SJCRH30 (cell line): ENCODE measurements around the gene ARHGAP4. TPM values are rescaled to one million over a fixed set of nuclear protein-coding genes. Genes with fewer than 3 reads are reported as not detected.

Experiments used
- DNase-seq, 2 experiments: peaks; one replicate each; pipeline ENCODE4 v3.0.0-alpha.2; 2015 to 2020
- H3K27ac ChIP-seq: fragments of 250-450 bp; sonication (Bioruptor Pico); 2 replicates; pipeline ENCODE4 v1.5.1; 2020; ENCODE audit warnings: mild to moderate bottlenecking, moderate library complexity
- H3K27me3 ChIP-seq: fragments of 250-450 bp; sonication (Bioruptor Pico); 2 replicates; pipeline ENCODE4 v1.5.1; 2020; ENCODE audit warnings: mild to moderate bottlenecking, moderate library complexity
- H3K36me3 ChIP-seq: fragments of 250-450 bp; sonication (Bioruptor Pico); 2 replicates; pipeline ENCODE4 v1.5.1; 2020; ENCODE audit warnings: mild to moderate bottlenecking, moderate library complexity
- H3K4me1 ChIP-seq: fragments of 250-450 bp; sonication (Bioruptor Pico); 2 replicates; pipeline ENCODE4 v1.5.1; 2020; ENCODE audit warnings: mild to moderate bottlenecking, moderate library complexity
- H3K4me3 ChIP-seq: fragments of 250-450 bp; sonication (Bioruptor Pico); 2 replicates; pipeline ENCODE4 v1.5.1; 2020; ENCODE audit warnings: mild to moderate bottlenecking, moderate library complexity
- H3K9me3 ChIP-seq: fragments of 250-450 bp; sonication (Bioruptor Pico); replicated peaks from 2 replicates; pipeline ENCODE4 v1.5.1; 2020; ENCODE audit warnings: mild to moderate bottlenecking, moderate library complexity
- total RNA-seq: library from RNA; depleted of rRNA; stranded (reverse); fragments of >200 nt; shearing (Covaris generic); gene quantifications from 2 replicates; pipeline ENCODE4 v1.2.3, GENCODE V29; 2014; rRNA removed

ARHGAP4 gene
- total RNA-seq: 7.7 and 8.2 TPM in 2 replicates

- peak within 1 kb of the TSS; percentile 93 for H3K27ac ChIP-seq
- H3K4me1 ChIP-seq: peaks cover 6% of the 10 kb centered on the region
- H3K4me3 ChIP-seq: peak within 1 kb of the TSS; percentile 78
- H3K27me3 ChIP-seq: no peaks in the 10 kb centered on the region
- no peak for DNase-seq
- H3K9me3 ChIP-seq: no peaks in the 10 kb centered on the region
- no peaks in the 10 kb centered on the region for H3K36me3 ChIP-seq
These were observed at the start of gene ARHGAP4 for GRCh38 chrX:153925739-153926551. TSS of gene ARHGAP4 (minus strand) at chrX:153926264. CDS start at chrX:153926202, 62 bp downstream.

GRCh38 chrX:153974726-153975286, 48.7 kb upstream of the ARHGAP4 start:
- Histone ChIP-seq H3K36me3 (no peaks in the 10 kb centered on the region), H3K27me3 (no peaks in the 10 kb centered on the region), H3K4me1 (no peaks in the 10 kb centered on the region), H3K9me3 (no peaks in the 10 kb centered on the region), H3K4me3 (no peak overlapping the region), H3K27ac (no peak overlapping the region)
- no peak for DNase-seq

- Histone ChIP-seq H3K27ac (no peak overlapping the region; the same call in 1 of the 2 replicates), H3K4me3 (no peak overlapping the region), H3K27me3 (no peaks in the 10 kb centered on the region)
These were observed 48.1 kb upstream of the ARHGAP4 start for GRCh38 chrX:153974003-153974725.

GRCh38 chrX:153973127-153974002, 47.3 kb upstream of the ARHGAP4 start:
- peaks cover 3% of the 10 kb centered on the region; the same call in 1 of the 2 replicates for H3K36me3 ChIP-seq

More at GRCh38 chrX:153974003-153974725, 48.1 kb upstream of the ARHGAP4 start:
- Histone ChIP-seq H3K4me1 (no peaks in the 10 kb centered on the region), H3K36me3 (no peaks in the 10 kb centered on the region), H3K9me3 (no peaks in the 10 kb centered on the region)
- no peak for DNase-seq

GRCh38 chrX:153972368-153973126, 46.5 kb upstream of the ARHGAP4 start, which contains the start of gene TMEM187:
TSS of gene TMEM187 (plus strand) at chrX:153972754. CDS start at chrX:153982063, 9,309 bp downstream.
- peak; percentile 91 to 92 for DNase-seq
- H3K4me1 ChIP-seq: peaks cover 5% of the 10 kb centered on the region
- no peaks in the 10 kb centered on the region for H3K9me3 ChIP-seq
- H3K27ac ChIP-seq: peak within 1 kb of the TSS; percentile 100
- H3K27me3 ChIP-seq: no peaks in the 10 kb centered on the region
- peaks cover 8% of the 10 kb centered on the region; the same call in 1 of the 2 replicates for H3K36me3 ChIP-seq
- peak within 1 kb of the TSS; percentile 97 for H3K4me3 ChIP-seq

More at GRCh38 chrX:153973127-153974002, 47.3 kb upstream of the ARHGAP4 start:
- DNase-seq: peak in 1 of 2 experiments; percentile 10
- Histone ChIP-seq H3K4me3 (peak overlapping the region; percentile 97), H3K9me3 (no peaks in the 10 kb centered on the region), H3K27ac (peak overlapping the region; percentile 86), H3K4me1 (peaks cover under 1% of the 10 kb centered on the region), H3K27me3 (no peaks in the 10 kb centered on the region)

GRCh38 chrX:153971450-153972367, 45.6 kb upstream of the ARHGAP4 start, which contains the start of gene HCFC1:
TSS of gene HCFC1 (minus strand) at chrX:153971818. CDS start at chrX:153970840, 978 bp downstream.
- H3K27me3 ChIP-seq: no peaks in the 10 kb centered on the region
- peaks cover 5% of the 10 kb centered on the region for H3K4me1 ChIP-seq
- DNase-seq: peak; percentile 91 to 92
- H3K36me3 ChIP-seq: peaks cover 8% of the 10 kb centered on the region; the same call in 1 of the 2 replicates
- no peaks in the 10 kb centered on the region for H3K9me3 ChIP-seq
- H3K27ac ChIP-seq: peak within 1 kb of the TSS; percentile 100
- H3K4me3 ChIP-seq: peak within 1 kb of the TSS; percentile 97

- no peaks in the 10 kb centered on the region for H3K27me3 ChIP-seq
- no peaks in the 10 kb centered on the region for H3K9me3 ChIP-seq
- peak overlapping the region; percentile 100 for H3K27ac ChIP-seq
- H3K4me1 ChIP-seq: peaks cover 5% of the 10 kb centered on the region
- H3K4me3 ChIP-seq: peak overlapping the region; percentile 97
- peak; percentile 84 to 87 for DNase-seq
- peaks cover 8% of the 10 kb centered on the region; the same call in 1 of the 2 replicates for H3K36me3 ChIP-seq
These were observed 45.0 kb upstream of the ARHGAP4 start for GRCh38 chrX:153971124-153971449.

- Histone ChIP-seq H3K27me3 (no peaks in the 10 kb centered on the region), H3K27ac (peak overlapping the region; percentile 100), H3K4me3 (peak overlapping the region; percentile 97), H3K36me3 (peaks cover 8% of the 10 kb centered on the region; the same call in 1 of the 2 replicates), H3K4me1 (peaks cover 5% of the 10 kb centered on the region), H3K9me3 (no peaks in the 10 kb centered on the region)
- peak; percentile 59 to 67 for DNase-seq
These were observed 44.5 kb upstream of the ARHGAP4 start for GRCh38 chrX:153970357-153971123.

GRCh38 chrX:153969904-153970356, 43.9 kb upstream of the ARHGAP4 start:
- DNase-seq: no peak
- H3K36me3 ChIP-seq: peaks cover 8% of the 10 kb centered on the region; the same call in 1 of the 2 replicates
- peak overlapping the region; percentile 54 for H3K27ac ChIP-seq
- peaks cover 5% of the 10 kb centered on the region for H3K4me1 ChIP-seq
- H3K9me3 ChIP-seq: no peaks in the 10 kb centered on the region
- H3K27me3 ChIP-seq: no peaks in the 10 kb centered on the region
- H3K4me3 ChIP-seq: peak overlapping the region; percentile 97

GRCh38 chrX:153969125-153969903, 43.2 kb upstream of the ARHGAP4 start:
- no peaks in the 10 kb centered on the region for H3K9me3 ChIP-seq
- peak overlapping the region; percentile 97 for H3K4me3 ChIP-seq
- H3K36me3 ChIP-seq: peaks cover 8% of the 10 kb centered on the region; the same call in 1 of the 2 replicates
- H3K27me3 ChIP-seq: no peaks in the 10 kb centered on the region
- H3K27ac ChIP-seq: peak overlapping the region; percentile 54
- peak in 1 of 2 experiments; percentile 13 for DNase-seq
- peaks cover 5% of the 10 kb centered on the region for H3K4me1 ChIP-seq

- Histone ChIP-seq H3K27me3 (no peaks in the 10 kb centered on the region), H3K36me3 (peaks cover 8% of the 10 kb centered on the region; the same call in 1 of the 2 replicates), H3K4me1 (peaks cover 5% of the 10 kb centered on the region), H3K4me3 (peak overlapping the region; percentile 97), H3K9me3 (no peaks in the 10 kb centered on the region), H3K27ac (peak overlapping the region; percentile 54)
- DNase-seq: peak; percentile 78 to 83
These were observed 42.7 kb upstream of the ARHGAP4 start for GRCh38 chrX:153968754-153969124.
